HG02884 (cell line): ENCODE measurements around the gene ALKBH2.

Experiments
- ATAC-seq: cut with Tn5 transposase; IDR thresholded peaks from one replicate; pipeline ENCODE4 v1.9.1; 2021; ENCODE audit warnings: mild to moderate bottlenecking, moderate library complexity; ENCODE audit not compliant: unreplicated experiment

The ALKBH2 gene

GRCh38 chr12:109114644-109115043 is 21.4 kb upstream of the ALKBH2 start:
- no peak for ATAC-seq

GRCh38 chr12:109113661-109114321 is 20.5 kb upstream of the ALKBH2 start:
- no peak for ATAC-seq

- no peak for ATAC-seq
Measured at GRCh38 chr12:109112720-109113465, 19.6 kb upstream of the ALKBH2 start.

DNA sequence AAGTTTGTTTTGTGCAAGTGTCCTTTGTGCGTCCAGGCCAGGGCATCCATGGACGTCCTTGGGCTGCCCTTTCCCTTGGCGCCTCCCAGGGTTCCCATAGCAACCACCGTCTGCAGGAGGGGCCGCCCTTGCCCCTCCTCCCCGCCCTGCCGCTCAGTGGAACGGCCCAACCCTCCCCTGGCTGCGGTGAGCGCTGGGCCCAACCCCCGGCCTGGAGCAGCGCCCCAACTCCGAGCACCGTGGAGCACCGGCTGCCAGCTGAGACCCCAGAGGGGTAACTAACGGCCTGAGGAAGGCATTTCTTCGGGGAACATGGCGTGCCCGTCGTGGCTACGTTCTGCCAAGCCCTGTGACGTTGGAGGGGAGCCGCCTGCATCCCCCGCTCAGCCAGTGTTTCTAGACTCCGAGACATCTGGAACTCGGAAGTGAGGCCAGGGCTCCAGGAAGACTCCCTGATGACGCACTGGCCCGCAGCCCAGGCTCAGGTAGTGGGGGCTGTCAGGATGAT is 17.8 kb upstream of the ALKBH2 start:
- ATAC-seq: peak; percentile 50

- no peak for ATAC-seq
Measured at GRCh38 chr12:109109746-109110350, 16.6 kb upstream of the ALKBH2 start.

- ATAC-seq: no peak
Measured at GRCh38 chr12:109105176-109105575, 11.9 kb upstream of the ALKBH2 start.

DNA sequence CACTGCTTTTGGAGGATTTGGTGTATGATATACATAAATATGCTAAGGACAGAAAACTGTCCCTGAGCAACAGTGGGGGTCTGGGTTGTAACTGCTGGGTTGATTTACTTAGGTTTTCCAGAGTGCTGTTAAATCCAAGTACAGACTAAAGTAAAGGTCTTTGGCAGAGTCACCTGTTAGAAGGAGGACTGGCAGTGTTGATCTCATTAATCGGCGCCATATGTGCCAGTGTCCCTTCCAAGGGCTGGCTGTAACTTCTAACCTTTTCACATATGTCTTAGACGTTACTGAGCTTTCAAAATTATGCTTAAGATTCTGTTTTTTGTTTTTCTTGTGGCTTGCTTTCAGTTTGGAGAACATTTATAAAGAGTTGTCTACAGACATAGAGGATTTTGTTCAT is 9.2 kb upstream of the ALKBH2 start:
- no peak for ATAC-seq

DNA sequence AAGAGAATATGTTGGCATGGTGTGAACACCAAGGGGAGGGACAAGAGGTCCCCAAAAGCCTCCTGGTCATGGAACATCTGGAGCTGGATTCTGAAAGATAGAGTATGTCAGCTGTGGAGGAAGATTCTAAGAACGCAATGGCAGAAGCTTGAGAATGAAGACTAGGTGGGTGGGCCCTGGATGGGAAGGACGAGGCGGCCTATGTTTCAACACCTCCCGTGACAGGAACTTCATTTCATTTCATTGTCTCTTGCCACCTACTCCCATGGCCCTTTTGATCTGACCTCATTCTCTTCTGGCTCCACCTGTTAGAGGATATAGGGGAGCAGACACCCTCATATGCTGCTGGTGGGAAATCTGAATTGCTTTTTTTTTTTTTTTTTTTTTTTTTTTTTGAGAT is 7.5 kb upstream of the ALKBH2 start:
- ATAC-seq: no peak

DNA sequence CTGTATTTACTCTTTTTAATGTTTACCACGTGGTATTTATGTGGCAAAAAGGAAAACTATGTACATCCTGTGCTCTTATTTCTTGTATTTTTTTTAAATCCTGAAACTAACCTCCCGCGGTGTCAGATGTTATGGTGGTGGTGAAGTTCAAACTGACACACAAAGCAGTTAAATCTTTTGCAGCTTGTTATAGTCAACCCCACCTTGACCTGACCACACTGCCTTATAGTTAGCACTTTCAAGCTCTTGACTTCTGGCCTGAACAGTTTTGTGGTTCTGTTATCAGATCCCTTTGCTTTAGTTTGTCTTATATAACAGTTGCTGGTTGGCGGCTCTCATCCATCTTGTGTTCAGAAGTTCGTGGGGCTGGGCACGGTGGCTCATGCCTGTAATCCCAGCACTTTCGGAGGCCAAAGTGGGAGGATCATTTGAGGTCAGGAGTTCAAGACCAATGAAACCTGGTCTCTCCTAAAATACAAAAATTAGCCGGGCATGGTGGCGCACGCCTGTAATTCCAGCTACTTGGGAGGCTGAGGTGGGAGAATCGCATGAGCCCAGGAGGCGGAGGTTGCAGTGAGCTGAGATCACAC is 6.3 kb upstream of the ALKBH2 start:
- no peak for ATAC-seq

- no peak for ATAC-seq
Measured at GRCh38 chr12:109098651-109099050, 5.4 kb upstream of the ALKBH2 start.

DNA sequence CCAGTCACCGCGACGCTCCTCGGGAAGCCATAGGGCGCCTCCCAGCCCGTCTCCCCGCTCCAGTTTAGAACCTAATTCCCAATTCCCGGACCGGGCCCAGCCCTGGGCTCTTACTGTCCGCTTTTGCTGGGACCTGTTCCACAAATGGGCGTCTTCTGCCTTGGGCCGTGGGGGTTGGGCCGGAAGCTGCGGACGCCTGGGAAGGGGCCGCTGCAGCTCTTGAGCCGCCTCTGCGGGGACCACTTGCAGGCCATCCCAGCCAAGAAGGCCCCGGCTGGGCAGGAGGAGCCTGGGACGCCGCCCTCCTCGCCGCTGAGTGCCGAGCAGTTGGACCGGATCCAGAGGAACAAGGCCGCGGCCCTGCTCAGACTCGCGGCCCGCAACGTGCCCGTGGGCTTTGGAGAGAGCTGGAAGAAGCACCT is 4.9 kb upstream of the ALKBH2 start:
- ATAC-seq: peak; percentile 26

- peak; percentile 88 for ATAC-seq
Measured at GRCh38 chr12:109097435-109098182, 4.3 kb upstream of the ALKBH2 start, which contains the start of gene UNG. Gene UNG (plus strand): TSS chr12:109097597. CDS start chr12:109097680, 83 bp downstream.

- ATAC-seq: no peak
Measured at GRCh38 chr12:109097140-109097434, 3.8 kb upstream of the ALKBH2 start.

GRCh38 chr12:109092497-109093021 is 713 bp downstream of the ALKBH2 start:
- no peak for ATAC-seq

DNA sequence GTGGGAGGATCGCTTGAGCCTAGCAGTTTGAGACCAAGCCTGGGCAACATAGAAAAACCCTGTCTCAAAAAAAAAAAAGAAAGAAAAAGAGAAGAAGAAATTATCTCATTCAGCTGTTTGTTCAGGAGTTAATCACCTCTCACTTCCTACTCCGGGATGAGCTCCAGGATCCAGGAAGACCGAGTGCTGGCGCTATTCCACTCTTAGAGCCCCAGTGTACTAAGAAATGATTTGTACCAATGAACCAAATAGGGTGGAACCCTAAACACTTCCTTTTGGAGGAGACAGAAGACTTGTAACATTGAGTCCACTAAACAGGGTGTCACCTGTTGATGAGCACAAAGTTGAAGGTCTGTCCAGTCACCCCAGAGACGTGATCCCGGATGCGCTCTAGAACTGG is 3.6 kb downstream of the ALKBH2 start:
- no peak for ATAC-seq

- no peak for ATAC-seq
Measured at GRCh38 chr12:109088818-109089217, 4.5 kb downstream of the ALKBH2 start.

DNA sequence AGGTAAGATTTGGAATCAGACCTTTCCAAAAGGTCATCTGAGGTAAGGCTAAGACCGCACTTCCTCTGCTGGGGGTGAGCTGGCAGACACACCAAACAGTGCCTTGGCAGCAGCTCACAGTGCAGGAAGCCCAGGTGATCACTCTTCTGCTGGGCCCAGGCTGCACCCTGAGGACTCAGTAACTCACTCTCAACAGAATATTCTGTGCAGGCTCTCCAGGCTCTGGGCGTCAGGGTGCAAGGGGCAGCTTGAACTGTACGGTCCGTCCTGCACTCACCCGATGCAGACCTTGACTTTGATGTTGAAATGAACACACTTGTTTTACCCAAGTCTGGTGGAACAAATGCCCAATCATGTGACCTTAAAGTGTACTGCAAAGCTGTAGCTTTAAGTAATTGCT is 6.0 kb downstream of the ALKBH2 start:
- ATAC-seq: no peak

DNA sequence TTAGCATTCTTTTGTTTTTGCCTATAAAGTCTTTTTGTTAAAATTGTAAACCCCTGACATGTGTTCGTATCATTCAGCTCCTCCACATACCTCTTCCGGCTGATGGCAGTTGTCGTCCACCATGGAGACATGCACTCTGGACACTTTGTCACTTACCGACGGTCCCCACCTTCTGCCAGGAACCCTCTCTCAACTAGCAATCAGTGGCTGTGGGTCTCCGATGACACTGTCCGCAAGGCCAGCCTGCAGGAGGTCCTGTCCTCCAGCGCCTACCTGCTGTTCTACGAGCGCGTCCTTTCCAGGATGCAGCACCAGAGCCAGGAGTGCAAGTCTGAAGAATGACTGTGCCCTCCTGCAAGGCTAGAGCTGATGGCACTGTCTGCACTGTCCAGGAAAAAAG is 7.7 kb downstream of the ALKBH2 start:
- no peak for ATAC-seq

DNA sequence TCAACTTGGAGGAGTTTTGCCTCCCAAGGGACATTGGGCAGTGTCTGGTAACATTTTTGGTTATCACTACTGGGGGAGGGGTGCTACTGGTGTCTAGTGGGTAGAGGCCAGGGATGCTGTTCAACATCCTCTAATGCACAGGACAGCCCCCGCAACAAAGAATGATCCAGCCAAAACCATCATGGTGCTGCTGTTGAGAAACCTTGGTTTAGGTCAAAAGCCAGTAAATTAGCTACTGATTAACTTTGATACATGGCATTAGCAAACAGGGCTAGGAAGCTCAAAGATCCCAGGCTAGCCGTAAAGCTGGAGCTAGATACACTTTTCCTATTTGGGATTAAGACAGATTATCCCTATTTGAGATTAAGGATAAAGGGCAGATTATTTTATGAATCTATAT is 8.8 kb downstream of the ALKBH2 start:
- no peak for ATAC-seq

DNA sequence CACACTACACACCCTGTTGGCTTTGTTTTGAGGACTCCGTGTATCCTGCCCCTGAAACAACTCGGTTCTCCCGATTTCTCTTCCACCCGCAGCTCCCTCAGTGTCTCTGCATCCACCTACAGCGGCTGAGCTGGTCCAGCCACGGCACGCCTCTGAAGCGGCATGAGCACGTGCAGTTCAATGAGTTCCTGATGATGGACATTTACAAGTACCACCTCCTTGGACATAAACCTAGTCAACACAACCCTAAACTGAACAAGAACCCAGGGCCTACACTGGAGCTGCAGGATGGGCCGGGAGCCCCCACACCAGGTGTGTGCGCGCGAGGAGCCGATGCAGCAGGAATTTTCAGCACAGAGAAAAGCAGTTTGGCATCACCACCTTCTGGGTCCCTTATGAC is 10.5 kb downstream of the ALKBH2 start:
- ATAC-seq: no peak

DNA sequence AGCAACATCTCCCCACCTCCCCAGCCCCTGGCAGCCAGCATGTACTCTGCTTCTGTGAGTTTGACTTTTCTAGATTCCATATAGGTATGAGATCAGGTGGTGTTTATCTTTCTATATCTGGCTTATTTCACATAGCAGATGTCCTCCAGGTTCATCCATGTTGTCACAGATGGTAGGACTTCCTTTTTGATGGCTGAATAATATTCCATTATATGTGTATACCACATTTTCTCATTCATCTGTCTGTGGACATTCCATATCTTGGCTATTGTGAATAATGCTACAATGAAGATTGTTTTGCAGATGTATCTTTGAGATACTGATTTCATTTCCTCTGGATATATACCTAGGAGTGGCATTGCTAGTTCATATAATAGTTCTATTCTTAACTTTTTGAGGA is 18.4 kb downstream of the ALKBH2 start:
- no peak for ATAC-seq
